HG02623 (cell line): ENCODE data around the gene NLN.
A peak's percentile ranks its signal among the peaks of the same experiment; 100 is the strongest.
"Not testable (repeated sequence)": the region's sequence is repeated elsewhere in the genome, so short reads cannot be mapped to it uniquely, and the experiment has no call there.

Source experiments
- ATAC-seq: cut with Tn5 transposase; IDR thresholded peaks from one replicate; pipeline ENCODE4 v1.9.1; 2021; ENCODE audit warnings: moderate library complexity; ENCODE audit not compliant: unreplicated experiment

NLN gene

DNA sequence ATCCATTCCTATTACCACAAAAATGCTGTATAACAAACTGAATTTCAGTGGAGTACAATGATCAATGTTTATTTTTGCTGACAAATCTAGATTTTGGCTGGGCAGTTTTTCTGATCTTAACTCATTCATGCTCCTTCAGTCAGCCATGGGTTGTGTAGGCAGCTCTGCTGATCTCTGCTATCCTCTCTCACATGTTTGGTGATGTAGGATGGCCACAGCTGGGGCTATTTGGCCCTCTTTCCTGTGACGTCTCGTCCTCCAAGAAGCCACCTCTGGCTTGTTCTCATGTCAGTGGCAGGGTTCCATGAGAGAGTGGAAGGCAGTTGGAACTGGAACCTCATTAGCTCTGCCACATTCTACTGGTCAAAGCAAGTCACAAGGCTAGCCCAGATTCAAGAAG lies 8.9 kb downstream of the NLN start:
- no peak for ATAC-seq

DNA sequence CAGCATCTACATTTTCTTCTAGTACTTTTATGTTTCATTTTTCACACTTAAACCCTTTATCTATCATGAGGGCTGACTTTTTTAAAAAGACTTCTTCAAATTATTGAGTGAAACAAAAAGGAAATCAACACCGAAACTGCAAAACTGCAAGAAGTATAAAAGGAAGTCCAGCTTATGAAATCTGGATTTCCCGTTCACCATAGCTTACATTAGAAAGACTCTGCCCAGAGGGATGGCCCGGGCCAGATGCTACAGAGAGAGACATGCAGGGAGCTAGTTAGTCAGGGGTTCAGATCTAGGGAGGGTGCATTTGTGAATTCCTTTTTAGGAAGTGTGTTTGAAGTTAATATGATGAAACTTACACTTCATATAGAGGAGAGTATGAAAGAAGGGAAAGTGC lies 10.0 kb downstream of the NLN start:
- not testable (repeated sequence) for ATAC-seq

- not testable (repeated sequence) for ATAC-seq
These were observed 12.3 kb downstream of the NLN start for GRCh38 chr5:65734196-65734775.

GRCh38 chr5:65734921-65735320 lies 12.9 kb downstream of the NLN start:
- no peak for ATAC-seq

GRCh38 chr5:65736011-65736410 lies 14.0 kb downstream of the NLN start:
- ATAC-seq = no peak

DNA sequence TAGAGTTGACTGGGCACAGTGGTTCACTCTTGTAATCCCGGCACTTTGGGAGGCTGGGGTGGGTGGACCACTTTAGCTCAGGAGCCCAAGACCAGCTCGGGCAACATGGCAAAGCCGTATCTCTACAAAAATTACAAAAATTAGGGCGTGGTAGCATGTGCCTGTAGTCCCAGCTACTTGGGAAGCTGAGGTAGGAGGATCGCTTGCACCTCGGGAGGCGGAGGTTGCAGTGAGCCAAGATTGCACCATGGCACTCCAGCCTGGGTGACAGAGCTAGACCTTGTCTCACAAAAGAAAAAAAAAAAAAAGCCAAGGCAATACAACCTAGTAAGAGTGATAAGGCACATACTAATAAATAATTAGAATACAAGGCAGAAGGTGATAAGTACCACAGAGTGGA lies 15.8 kb downstream of the NLN start:
- ATAC-seq = no peak

DNA sequence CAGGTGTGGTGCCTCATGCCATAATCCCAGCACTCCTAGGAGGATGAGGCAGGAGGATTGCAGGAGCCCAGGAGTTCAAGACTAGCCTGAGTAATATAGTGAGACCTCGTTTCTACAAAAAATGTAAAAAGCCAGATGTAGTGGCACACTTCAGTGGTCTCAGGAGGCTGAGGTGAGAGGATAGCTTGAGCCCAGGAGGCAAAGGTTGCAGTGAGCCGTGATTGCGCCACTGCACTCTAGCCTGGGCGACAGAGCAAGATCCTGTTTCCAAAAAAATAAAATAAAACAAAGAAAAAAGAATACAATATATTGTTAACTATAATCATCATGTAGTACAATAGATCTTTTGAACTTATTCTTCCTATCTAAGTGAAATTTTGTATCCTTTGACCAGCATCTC lies 16.3 kb downstream of the NLN start:
- no peak for ATAC-seq

DNA sequence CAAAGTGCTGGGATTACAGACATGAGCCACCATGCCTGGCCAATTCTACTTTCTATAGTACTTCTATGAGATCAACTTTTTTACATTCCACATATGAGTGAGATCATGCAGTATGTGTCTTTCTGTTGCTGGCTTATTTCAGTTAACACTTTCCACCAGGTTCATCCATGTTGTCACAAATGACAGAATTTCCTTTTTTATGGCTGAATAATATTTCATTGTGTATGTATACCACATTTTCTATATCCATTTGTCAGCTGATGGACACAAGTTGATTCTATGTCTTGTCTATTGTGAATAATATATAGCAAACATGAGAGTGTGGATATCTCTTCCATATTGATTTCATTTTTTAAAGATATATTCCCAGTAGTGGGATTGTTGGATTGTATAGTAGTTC lies 17.2 kb downstream of the NLN start:
- ATAC-seq = no peak

DNA sequence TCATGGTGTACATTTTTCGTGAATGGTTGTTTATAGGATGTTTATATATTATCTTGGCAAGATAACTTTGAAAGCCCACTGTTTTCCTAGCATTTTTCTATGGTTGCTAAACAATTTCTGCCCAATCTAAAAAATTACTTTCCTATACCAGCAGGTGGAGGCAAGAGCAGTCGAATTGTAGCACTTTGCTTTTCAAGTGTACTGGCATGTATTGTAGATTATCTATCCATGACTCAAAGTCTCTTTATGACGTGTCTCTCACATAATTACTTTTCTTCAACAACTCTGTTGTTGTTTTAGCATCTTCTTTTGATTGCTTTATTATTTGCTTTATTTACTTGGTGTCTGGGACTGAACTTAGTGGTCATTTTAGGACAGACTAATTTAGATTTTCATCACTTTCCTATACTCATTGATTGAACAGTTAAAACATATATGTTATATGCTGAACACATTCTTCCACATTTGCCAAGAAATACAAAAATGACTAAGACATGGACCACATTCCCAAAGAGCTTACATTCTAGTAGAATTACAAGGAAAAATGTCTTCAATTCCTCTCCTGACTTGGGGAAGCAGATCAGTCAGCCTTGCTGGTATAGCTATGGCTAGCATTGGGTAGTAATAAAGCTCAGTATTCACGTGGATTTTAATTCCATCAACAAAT lies 20.7 kb downstream of the NLN start:
- ATAC-seq = peak; percentile 66

GRCh38 chr5:65749221-65749844 lies 27.3 kb downstream of the NLN start:
- no peak for ATAC-seq

DNA sequence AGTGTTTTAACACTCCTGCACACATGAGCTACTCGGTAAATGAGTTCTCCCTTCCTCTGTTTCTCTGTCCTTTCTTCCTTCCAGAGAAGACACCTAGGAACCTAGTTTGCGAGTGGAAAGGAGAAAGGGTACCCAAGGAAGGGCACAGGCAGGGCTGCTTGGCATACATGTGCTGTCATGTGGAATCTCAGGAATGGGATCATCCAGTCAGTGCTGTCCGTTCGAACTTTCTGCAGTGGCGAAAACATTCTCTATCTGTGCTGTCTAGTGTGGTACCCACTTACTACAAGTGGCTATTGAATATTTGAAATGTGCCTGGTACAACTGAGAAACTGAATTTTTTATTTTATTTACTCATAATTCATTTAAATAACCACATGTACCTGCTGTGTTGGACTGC lies 28.0 kb downstream of the NLN start:
- no peak for ATAC-seq

GRCh38 chr5:65750938-65751337 lies 28.9 kb downstream of the NLN start:
- ATAC-seq = no peak

GRCh38 chr5:65753189-65753588 lies 31.2 kb downstream of the NLN start:
- no peak for ATAC-seq

DNA sequence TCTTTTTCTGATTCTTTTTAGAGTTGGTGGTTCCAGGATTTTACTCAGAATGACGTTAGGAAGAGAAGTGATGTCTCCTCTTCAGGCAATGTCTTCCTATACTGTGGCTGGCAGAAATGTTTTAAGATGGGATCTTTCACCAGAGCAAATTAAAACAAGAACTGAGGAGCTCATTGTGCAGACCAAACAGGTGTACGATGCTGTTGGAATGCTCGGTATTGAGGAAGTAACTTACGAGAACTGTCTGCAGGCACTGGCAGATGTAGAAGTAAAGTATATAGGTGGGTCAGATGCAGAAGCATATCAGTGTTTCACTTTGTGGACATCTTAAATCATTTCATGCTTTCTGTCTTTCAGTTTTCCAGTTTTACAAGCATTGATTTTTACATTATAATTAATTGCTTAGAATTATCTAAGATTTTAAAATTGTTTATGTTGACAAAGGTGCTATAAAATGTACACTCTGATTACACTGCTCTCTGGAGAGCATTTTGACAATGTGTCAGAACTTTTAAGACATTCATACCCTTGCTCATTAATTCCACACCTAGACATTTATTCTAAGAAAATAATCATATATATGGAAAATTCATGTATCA lies 36.6 kb downstream of the NLN start:
- ATAC-seq = no peak

- ATAC-seq = no peak
These were observed 38.7 kb downstream of the NLN start for GRCh38 chr5:65760504-65761275.

DNA sequence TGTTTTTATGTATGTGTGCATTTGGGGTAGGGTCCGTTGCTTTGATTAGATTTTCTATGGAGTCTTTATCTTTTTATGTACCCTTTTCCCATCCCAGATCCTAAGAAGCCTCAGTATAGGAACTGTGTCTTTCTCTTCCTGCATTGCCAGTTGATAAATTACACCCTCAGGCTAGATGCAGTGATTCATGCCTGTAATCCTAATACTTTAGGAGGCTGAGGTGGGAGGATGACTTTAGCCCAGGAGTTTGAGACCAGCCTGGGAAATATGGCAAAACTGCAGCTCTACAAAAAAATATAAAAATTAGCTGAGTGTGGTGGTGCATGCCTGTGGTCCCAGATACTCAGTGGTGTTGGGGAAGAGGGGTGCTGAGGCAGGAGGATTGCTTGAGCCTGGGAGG lies 40.2 kb downstream of the NLN start:
- no peak for ATAC-seq

DNA sequence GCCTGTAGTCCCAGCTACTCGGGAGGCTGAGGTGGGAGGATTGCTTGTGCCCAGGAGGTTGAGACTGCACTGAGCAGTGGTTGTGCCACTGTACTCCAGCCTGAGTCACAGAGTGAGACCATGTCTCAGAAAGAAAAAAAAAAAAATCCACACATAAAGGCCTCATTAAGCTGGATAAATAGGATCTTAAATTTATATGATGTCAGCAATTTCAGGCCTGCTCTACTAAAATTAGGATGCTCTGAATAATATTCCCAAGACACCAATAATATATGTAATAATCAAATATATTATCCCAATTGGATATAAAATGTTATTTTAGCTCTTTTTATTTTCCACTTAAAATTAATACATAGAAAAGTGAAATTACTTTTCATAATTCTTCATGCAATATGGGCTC lies 43.6 kb downstream of the NLN start:
- ATAC-seq = no peak

GRCh38 chr5:65766175-65766574 lies 44.2 kb downstream of the NLN start:
- ATAC-seq = no peak

DNA sequence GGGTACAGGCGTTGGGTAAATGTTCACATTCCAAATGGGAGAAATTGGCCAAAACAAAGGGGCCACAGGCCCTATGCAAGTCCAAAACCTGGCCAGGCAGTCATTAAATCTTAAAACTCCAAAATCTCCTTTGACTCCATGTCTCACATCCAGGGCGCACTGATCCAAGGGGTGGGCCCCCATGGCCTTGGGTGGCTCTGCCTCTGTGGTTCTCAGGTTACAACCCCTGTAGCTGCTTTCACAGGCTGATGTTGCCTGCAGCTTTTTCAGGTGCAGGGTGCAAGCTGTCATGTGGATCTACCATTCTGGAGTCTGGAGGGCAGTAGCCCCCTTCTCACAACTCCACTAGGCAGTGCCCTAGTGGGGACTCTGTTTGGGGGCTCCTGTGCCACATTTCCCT lies 44.8 kb downstream of the NLN start:
- no peak for ATAC-seq

- ATAC-seq = no peak
These were observed 45.6 kb downstream of the NLN start for GRCh38 chr5:65767565-65767964.

GRCh38 chr5:65768723-65769346 lies 46.8 kb downstream of the NLN start:
- ATAC-seq = no peak
